HG03045 (cell line): ENCODE measurements around the gene HYAL2.

Experiments used
- ATAC-seq: cut with Tn5 transposase; IDR thresholded peaks from one replicate; pipeline ENCODE4 v1.9.1; 2021; ENCODE audit warnings: mild to moderate bottlenecking, moderate library complexity; ENCODE audit not compliant: unreplicated experiment

HYAL2 gene

GRCh38 chr3:50350527-50351322 lies 28.2 kb upstream of the HYAL2 start, which contains the start of the genes CYB561D2 and NPRL2:
CYB561D2 (plus strand) TSS chr3:50350862; CDS start chr3:50351434, 572 bp downstream.
NPRL2 (minus strand) TSS chr3:50350775; CDS start chr3:50350652, 123 bp downstream.
- ATAC-seq = peak; percentile 89

DNA sequence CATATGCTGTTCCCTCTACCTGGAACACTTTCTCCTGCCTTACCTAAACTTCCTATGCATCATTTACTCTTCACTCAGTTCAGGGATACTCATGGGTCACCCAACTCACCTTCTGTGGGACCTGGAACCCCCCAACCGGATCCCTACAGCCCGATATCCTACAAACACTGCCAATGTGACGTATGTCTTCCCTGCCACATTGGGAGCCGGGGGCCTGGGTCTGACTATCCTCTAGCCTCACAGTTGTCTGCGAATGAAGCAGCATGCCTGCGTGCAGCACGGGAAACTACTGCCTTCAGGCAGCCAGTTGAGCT lies 27.6 kb upstream of the HYAL2 start:
- no peak for ATAC-seq

DNA sequence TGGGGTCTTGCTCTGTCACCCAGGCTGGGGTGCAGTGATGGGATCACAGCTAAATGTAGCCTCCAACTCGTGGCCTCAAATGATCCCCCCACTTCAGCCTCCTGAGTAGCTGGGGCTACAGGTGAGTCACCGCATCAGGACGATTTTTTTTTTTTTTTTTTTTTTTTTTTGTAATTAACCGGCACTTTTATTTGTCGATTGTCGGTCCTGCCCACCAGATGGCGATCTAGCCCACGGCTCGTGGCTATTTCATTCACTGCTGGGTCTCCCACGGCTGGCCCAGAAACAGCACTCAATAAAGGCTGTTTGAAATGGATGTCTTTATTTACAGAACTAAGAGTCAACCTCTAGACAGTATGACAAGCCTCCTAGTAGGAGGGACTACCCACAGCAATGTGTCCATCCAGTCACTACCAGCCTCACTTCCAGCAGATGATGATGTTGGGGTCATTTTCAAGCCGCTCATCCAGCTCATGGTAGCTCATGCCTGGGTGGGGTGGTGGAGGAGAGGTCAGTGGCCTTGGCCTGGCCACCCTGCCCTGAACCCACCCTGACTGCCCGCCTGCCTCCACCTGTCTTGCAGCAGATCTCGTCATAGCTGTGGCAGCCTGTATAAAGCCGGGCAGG lies 24.8 kb upstream of the HYAL2 start:
- no peak for ATAC-seq

- no peak for ATAC-seq
Observed at GRCh38 chr3:50345586-50346234, 23.2 kb upstream of the HYAL2 start, which contains the start of gene ZMYND10. ZMYND10 (minus strand) TSS chr3:50345732; CDS start chr3:50345579, 153 bp downstream.

GRCh38 chr3:50345008-50345407 lies 22.5 kb upstream of the HYAL2 start:
- no peak for ATAC-seq

DNA sequence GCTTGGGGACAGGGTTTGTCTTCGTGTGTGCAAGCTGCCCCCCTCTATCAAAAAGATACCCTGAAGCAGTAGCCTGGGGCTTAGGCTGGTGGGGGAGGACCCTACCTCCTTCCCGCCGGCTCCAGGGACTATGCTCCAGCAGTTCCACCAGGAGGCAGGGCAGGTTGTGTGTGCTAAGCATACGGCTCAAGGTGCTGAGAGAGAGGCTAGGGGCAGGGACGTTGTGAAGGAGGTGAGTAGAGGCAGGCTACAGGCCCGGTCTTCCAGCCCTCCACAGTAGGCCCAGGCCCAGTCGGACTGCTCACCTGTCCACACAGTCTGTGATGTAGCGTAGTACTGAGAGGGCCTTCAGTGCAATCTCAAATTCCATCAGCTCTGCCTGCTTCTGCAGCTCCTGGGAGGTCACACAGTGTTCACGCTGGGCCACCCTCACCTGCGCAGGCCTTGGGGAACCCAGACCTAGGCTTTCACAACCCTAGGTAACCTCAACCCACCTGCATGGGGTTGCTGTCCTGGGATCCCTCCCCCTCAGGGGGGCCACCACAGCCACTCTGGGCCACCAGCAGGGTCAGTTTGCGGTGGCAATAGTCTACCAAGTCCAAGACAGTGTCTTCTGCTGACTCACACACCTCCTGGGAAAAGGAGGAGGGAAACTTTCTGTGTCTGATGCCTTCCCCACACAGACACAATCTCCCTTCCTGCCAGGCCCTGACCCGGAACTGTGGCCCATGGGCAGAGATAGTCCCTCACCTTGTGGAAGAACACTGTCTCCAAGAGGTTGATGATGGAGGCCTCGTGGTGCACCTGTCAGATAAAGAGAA lies 20.5 kb upstream of the HYAL2 start:
- no peak for ATAC-seq

- ATAC-seq = no peak
Observed at GRCh38 chr3:50341996-50342650, 19.6 kb upstream of the HYAL2 start.

GRCh38 chr3:50341537-50341936 lies 19.0 kb upstream of the HYAL2 start:
- ATAC-seq = no peak

GRCh38 chr3:50340448-50341329 lies 18.1 kb upstream of the HYAL2 start, which contains the start of gene RASSF1:
RASSF1 (minus strand) TSS chr3:50340836; CDS start chr3:50340805, 31 bp downstream.
- no peak for ATAC-seq

- no peak for ATAC-seq
Observed at GRCh38 chr3:50340147-50340447, 17.6 kb upstream of the HYAL2 start.

GRCh38 chr3:50339485-50340146 lies 17.1 kb upstream of the HYAL2 start:
- no peak for ATAC-seq

DNA sequence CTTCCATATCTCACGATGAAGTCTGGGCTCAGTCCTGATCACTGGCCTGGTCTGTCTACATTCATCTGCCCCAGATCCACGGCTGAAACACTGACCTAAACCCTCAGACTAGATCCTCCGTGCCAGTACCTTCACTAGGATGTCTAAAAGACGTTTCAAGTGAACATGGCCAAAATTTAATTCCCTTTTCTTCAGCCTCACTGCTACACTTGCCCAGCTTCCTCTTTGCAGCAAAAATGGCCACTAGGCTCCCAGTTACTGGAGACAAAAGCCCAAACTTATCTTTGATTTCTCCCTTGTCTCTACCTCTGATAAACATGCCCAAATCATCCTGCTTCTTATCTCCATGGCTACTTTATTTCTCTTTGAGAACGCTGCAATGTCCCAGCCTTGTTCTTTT lies 16.4 kb upstream of the HYAL2 start:
- ATAC-seq = no peak

- peak; percentile 79 for ATAC-seq
Observed at GRCh38 chr3:50337175-50337861, 14.8 kb upstream of the HYAL2 start.

DNA sequence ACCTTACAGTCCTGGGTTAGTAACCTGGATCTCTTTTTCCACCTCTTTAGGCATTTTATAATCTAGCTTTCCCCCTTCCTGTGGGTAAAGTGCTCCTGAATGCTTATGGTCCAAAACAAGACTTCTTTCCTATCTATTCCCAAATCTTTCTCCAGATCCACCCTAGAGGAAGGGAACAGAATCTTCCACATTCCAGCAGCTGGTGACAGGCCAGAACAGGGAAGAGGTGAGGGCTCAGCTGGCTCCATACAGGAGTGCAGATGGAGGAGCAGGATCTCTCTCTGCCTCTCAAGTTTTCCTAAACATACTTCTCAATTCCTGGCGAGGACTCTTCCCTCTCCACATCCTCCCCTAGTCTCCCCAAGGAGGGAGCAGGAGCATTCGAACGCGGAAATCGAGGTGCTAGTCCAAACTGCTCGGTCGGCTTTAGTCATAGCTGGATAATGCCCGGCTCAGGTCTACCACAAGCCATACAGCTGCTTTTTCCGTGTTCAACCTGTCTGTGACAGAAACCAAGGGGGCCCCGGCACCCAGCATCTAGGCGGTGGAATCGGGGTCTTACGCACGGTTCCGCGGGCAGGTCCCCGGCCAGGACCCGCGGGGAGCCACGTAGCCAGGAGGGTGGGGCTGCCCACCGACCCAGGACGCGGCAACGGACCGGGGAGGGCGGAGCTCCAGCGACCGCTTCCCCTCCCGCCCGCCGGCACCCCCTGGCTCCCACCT lies 14.1 kb upstream of the HYAL2 start:
- peak; percentile 40 for ATAC-seq

GRCh38 chr3:50334339-50335075 lies 12.0 kb upstream of the HYAL2 start:
- no peak for ATAC-seq

DNA sequence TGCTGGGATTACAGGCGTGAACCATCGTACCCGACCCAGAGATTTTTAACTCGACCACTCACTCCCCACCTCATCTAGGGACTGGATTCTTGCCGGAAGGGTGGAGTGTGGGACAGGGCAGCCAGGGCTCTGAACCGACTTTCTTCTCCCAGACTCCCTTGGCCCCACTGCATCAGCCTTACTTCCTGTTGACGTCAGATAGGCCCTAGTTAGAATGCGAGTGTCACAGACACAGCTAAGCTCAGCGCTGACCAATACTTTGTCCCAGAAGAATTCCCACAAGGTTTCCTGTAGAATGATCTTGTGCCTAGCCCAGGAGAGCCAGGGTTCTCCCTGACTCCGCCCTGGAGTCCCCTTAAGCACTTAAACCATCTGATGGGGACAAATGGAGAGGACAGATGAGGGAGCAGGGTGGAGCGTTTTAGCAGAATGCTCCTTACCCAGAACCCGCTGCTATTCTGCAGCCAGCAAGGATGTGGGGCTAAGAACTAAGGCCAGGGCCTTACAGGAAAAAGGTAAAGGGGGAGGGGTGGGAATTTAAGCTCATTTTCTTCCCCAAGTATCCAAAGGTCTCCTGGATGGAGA lies 11.3 kb upstream of the HYAL2 start:
- no peak for ATAC-seq
